TTC549 (cell line): ENCODE data around the gene TRIM66.

Experiments
- FAIRE-seq: peaks from 2 replicates; lab custom pipeline; 2012; peaks lifted over from hg19 to GRCh38; lab: Jason Lieb, UNC

TRIM66 gene

GRCh38 chr11:8714622-8715225 is 32.3 kb upstream of the TRIM66 start:
- FAIRE-seq, result no peak

GRCh38 chr11:8713760-8714454 is 31.4 kb upstream of the TRIM66 start:
- no peak for FAIRE-seq

GRCh38 chr11:8712506-8712905 is 30.0 kb upstream of the TRIM66 start:
- no peak for FAIRE-seq

GRCh38 chr11:8711895-8712442 is 29.5 kb upstream of the TRIM66 start:
- FAIRE-seq, result no peak

- no peak for FAIRE-seq
Observed at GRCh38 chr11:8709777-8710176, 27.3 kb upstream of the TRIM66 start.

GRCh38 chr11:8709002-8709672 is 26.7 kb upstream of the TRIM66 start:
- no peak for FAIRE-seq

GRCh38 chr11:8707541-8708191 is 25.2 kb upstream of the TRIM66 start:
- no peak for FAIRE-seq

- no peak for FAIRE-seq
Observed at GRCh38 chr11:8706673-8707432, 24.4 kb upstream of the TRIM66 start.

- no peak for FAIRE-seq
Observed at GRCh38 chr11:8705146-8705545, 22.7 kb upstream of the TRIM66 start.

GRCh38 chr11:8704136-8704535 is 21.7 kb upstream of the TRIM66 start:
- no peak for FAIRE-seq

GRCh38 chr11:8702598-8702915 is 20.1 kb upstream of the TRIM66 start:
- FAIRE-seq, result no peak

- no peak for FAIRE-seq
Observed at GRCh38 chr11:8701891-8702597, 19.6 kb upstream of the TRIM66 start.

- no peak for FAIRE-seq
Observed at GRCh38 chr11:8699903-8700302, 17.4 kb upstream of the TRIM66 start.

- no peak for FAIRE-seq
Observed at GRCh38 chr11:8698917-8699441, 16.5 kb upstream of the TRIM66 start.

GRCh38 chr11:8698379-8698851 is 15.9 kb upstream of the TRIM66 start:
- no peak for FAIRE-seq

- FAIRE-seq, result no peak
Observed at GRCh38 chr11:8697054-8697453, 14.6 kb upstream of the TRIM66 start.

- FAIRE-seq, result no peak
Observed at GRCh38 chr11:8694137-8694536, 11.7 kb upstream of the TRIM66 start.

- no peak for FAIRE-seq
Observed at GRCh38 chr11:8693555-8693954, 11.1 kb upstream of the TRIM66 start.

- FAIRE-seq, result no peak
Observed at GRCh38 chr11:8693010-8693551, 10.6 kb upstream of the TRIM66 start.

- FAIRE-seq, result no peak
Observed at GRCh38 chr11:8692417-8692816, 10.0 kb upstream of the TRIM66 start.

- no peak for FAIRE-seq
Observed at GRCh38 chr11:8691601-8692000, 9.1 kb upstream of the TRIM66 start.
